ENCODE data around the gene GIGYF1.

DNA sequence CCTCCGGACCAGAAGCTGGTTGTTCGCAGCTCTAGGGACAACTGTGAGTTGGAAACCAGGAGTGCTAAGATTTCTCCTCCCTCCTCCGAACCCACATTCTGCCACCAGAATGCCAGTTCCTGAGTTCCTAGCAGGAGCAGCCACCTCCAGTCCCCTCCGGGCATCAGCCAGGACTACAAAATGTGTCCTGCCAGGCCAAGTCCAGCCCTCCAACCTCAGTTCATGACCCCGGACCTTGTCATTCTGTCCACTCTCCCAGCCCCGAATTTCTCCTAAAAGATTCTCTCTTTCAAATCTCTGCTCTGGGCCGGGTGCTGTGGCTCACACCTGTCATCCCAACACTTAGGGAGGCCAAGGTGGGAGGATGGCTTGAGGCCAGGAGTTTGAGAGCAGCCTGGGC is 41.7 kb upstream of the GIGYF1 start:
- TF ChIP-seq, protein P1, sequence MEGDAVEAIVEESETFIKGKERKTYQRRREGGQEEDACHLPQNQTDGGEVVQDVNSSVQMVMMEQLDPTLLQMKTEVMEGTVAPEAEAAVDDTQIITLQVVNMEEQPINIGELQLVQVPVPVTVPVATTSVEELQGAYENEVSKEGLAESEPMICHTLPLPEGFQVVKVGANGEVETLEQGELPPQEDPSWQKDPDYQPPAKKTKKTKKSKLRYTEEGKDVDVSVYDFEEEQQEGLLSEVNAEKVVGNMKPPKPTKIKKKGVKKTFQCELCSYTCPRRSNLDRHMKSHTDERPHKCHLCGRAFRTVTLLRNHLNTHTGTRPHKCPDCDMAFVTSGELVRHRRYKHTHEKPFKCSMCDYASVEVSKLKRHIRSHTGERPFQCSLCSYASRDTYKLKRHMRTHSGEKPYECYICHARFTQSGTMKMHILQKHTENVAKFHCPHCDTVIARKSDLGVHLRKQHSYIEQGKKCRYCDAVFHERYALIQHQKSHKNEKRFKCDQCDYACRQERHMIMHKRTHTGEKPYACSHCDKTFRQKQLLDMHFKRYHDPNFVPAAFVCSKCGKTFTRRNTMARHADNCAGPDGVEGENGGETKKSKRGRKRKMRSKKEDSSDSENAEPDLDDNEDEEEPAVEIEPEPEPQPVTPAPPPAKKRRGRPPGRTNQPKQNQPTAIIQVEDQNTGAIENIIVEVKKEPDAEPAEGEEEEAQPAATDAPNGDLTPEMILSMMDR (IDR thresholded peaks at IDR 0.05), result no peak
- no peak for TF ChIP-seq POLR2A (IDR thresholded peaks at IDR 0.05)

Measured in esophagus squamous epithelium (tissue), 4 donors.